HCEC 1CT (cell line): ENCODE results near the gene CDH4.

Experiments
- DNase-seq: peaks from one replicate; pipeline ENCODE4 v3.0.0-alpha.2; 2017

Gene CDH4

GRCh38 chr20:61330441-61330840 lies 78.4 kb downstream of the CDH4 start:
- DNase-seq: no peak

GRCh38 chr20:61331543-61331942 lies 79.5 kb downstream of the CDH4 start:
- DNase-seq: no peak

- no peak for DNase-seq
Observed at GRCh38 chr20:61332016-61332975, 80.2 kb downstream of the CDH4 start.

- DNase-seq: no peak
Observed at GRCh38 chr20:61333484-61334108, 81.5 kb downstream of the CDH4 start.

- no peak for DNase-seq
Observed at GRCh38 chr20:61340157-61340556, 88.1 kb downstream of the CDH4 start.

- DNase-seq: no peak
Observed at GRCh38 chr20:61341605-61342004, 89.5 kb downstream of the CDH4 start.

- no peak for DNase-seq
Observed at GRCh38 chr20:61343934-61344333, 91.9 kb downstream of the CDH4 start.

- DNase-seq: no peak
Observed at GRCh38 chr20:61345656-61346055, 93.6 kb downstream of the CDH4 start.

- DNase-seq: no peak
Observed at GRCh38 chr20:61346996-61347395, 94.9 kb downstream of the CDH4 start.

GRCh38 chr20:61347443-61347842 lies 95.4 kb downstream of the CDH4 start:
- no peak for DNase-seq

GRCh38 chr20:61349447-61350165 lies 97.5 kb downstream of the CDH4 start:
- DNase-seq: no peak

- DNase-seq: no peak
Observed at GRCh38 chr20:61350500-61351250, 98.6 kb downstream of the CDH4 start.

- no peak for DNase-seq
Observed at GRCh38 chr20:61352346-61353260, 100.5 kb downstream of the CDH4 start.

- peak; percentile 27 for DNase-seq
Observed at GRCh38 chr20:61353261-61354000, 101.4 kb downstream of the CDH4 start.

GRCh38 chr20:61354001-61354390 lies 101.9 kb downstream of the CDH4 start:
- no peak for DNase-seq

- no peak for DNase-seq
Observed at GRCh38 chr20:61354501-61354900, 102.4 kb downstream of the CDH4 start.

GRCh38 chr20:61354901-61355495 lies 102.9 kb downstream of the CDH4 start:
- DNase-seq: no peak

GRCh38 chr20:61355585-61355984 lies 103.5 kb downstream of the CDH4 start:
- no peak for DNase-seq

GRCh38 chr20:61356196-61356595 lies 104.1 kb downstream of the CDH4 start:
- no peak for DNase-seq

GRCh38 chr20:61357119-61357518 lies 105.1 kb downstream of the CDH4 start:
- DNase-seq: no peak

- DNase-seq: no peak
Observed at GRCh38 chr20:61359254-61359653, 107.2 kb downstream of the CDH4 start.
